GM10847 (cell line): ENCODE results near the gene KCND3.

Source experiments
- POLR2A ChIP-seq: IDR thresholded peaks from 2 replicates; pipeline ENCODE4 v1.6.1; 2011; ENCODE audit not compliant: insufficient read length; ENCODE audit errors: extremely low read depth

KCND3 gene

GRCh38 chr1:111755331-111756123 lies 233.9 kb downstream of the KCND3 start, which contains the start of gene DDX20:
DDX20 (plus strand) TSS chr1:111755901; CDS start chr1:111755925, 24 bp downstream.
- peak; percentile 85 for TF ChIP-seq POLR2A

- TF ChIP-seq POLR2A, result no peak
Observed at GRCh38 chr1:111754984-111755330, 234.5 kb downstream of the KCND3 start.

GRCh38 chr1:111751906-111752575 lies 237.4 kb downstream of the KCND3 start:
- no peak for TF ChIP-seq POLR2A

- TF ChIP-seq POLR2A, result no peak
Observed at GRCh38 chr1:111750856-111751255, 238.6 kb downstream of the KCND3 start.

GRCh38 chr1:111749628-111750027 lies 239.8 kb downstream of the KCND3 start:
- no peak for TF ChIP-seq POLR2A

DNA sequence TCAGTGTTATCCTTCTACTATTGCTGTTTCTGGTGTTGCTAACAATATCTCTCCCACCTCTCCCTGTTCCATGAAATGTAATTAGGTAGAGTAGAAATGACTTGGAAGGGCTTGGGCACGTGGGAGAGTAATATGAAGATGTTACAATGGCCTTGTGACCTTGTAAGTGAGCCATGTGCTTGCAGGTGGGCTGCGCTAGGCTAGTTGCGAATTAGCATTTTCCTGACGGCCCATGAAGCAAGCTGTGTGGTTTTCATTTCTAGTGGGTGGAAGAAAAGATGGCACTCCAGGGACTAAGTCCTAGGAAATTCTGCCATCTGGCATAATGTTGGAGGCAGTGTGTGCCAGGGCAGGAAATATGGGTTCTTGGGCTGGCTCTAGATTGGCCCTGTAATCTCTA lies 241.5 kb downstream of the KCND3 start:
- no peak for TF ChIP-seq POLR2A

GRCh38 chr1:111747282-111747734 lies 242.2 kb downstream of the KCND3 start:
- TF ChIP-seq POLR2A, result no peak

GRCh38 chr1:111746614-111746999 lies 242.9 kb downstream of the KCND3 start:
- TF ChIP-seq POLR2A, result no peak

DNA sequence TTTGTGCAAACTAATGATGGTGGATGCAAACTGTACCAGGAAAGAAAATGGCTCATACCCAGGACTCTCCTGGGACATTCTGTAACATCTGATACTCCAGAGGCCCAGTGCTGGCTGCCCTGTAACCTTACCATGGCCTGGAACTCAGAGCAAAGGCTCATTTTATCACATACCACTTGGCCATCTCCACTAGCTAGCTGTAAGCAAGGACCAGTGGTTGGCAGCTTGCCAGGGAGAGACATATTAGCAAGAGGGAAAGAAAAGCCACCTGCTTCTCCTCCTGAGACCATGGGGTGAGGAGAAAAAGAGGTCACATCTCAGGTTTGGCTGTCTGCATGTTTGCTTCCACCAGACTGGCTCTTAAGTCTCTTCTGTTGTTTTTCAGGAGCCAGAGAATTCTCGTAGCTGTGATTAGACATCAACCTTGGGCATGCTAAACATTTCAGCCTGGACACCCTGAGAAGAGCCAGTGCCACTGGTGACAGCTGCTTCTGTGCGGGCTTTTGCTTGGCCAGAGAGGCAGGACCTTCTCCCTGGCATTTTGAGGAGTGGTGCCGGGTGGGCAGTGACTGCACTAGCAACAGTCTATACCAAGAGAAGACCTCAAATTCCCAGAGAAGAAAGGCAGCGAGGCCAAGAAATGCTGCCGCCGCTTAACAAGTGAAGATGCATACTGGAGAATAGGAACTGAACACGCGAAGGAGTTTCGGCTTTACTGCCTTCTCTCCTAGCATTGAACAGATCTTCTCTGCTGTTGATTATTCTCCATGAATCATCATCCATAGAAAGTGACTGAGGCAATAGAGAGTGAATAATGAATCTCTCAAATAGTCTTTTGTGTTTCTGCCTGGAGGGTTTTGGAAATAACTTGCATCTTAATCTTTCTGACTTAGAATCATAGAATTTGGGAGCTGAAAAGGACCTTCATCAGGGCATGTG lies 243.5 kb downstream of the KCND3 start:
- TF ChIP-seq POLR2A, result no peak

DNA sequence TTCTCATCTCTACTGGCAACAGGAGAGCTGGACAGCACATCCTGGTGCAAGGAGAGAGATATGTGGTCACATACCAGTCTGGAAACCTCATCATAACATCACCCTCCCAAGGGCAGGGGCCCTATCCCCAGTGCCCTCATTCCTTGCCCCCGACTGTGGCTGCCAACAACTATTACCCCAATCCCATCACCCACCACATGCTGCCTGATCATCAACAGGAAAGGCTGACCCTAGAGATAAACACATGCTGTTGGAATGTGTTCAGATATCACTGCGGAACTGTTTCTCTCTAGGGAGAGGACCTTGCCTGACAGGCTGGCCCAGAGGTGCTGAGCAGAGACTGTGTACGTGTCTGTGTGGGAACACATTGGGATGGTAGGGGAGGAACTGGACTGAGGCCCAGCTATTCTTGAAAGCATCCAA lies 245.8 kb downstream of the KCND3 start:
- no peak for TF ChIP-seq POLR2A

DNA sequence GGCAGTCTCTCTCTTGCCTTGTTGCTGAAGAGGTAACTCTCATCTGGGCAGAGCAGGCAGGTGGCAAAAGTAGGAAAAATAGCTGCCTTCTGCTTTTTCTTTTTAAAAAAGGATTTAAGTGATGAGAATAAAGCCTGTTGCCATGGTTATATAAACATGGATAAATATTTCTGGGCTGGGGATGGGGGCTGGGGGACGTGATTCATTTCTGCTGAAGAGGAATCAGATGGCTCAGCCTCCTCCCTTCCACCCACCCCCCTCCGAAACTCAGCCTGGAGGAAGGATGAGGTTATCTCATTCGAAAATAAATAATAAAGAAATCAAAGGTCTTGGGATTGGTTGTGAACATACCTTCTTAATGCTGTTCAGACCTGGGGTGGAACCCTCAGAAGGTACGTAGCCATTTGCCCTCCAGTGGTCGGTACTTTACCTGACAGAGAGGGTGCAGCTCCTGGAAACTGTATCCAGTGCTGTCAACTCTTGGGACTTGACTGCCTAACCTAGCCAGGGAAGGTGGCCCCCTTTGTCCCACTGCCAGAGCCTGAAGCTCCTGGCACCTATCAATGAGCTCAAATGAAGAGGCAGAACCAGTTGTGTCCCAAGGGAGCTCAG lies 246.4 kb downstream of the KCND3 start:
- TF ChIP-seq POLR2A, result no peak

DNA sequence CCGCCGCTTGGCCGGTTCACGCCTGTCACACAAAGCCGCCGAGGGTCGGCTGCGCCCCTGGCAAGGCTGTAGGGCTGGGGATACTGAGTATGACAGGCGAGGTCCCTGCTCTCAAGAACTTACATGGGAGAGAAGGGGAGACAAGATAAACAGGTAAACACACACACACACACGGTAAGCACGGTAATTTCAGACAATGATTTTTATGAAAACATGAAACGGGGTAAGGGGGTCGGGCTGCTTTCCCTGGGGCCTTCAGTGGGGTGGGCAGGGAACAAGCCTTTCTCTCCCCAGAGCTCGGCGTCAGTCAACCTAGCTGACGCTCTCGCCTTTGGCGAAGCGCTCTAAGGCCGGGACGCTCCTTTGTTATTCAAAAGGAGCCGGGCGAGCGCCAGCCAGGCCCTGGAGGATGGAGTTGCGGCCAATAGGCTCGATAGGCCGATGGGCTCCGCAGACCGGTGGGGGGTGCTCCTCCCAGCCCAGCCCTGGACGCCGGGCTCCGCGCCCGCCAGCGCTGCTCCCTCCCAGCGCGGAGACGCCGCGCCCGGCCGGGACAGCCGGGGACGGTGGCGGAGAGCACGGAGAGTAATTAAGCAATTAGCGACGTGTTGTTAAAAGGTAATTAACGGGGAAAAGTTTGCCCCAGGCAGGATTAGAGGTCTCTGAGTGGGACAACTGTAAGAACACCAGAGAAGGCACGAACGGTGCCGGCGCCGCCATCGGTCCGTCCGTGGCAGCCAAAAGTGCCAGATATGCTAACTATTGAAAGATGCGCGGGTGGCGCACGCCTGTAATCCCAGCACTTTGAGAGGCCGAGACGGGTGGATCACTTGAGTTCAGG lies 249.3 kb downstream of the KCND3 start:
- no peak for TF ChIP-seq POLR2A

DNA sequence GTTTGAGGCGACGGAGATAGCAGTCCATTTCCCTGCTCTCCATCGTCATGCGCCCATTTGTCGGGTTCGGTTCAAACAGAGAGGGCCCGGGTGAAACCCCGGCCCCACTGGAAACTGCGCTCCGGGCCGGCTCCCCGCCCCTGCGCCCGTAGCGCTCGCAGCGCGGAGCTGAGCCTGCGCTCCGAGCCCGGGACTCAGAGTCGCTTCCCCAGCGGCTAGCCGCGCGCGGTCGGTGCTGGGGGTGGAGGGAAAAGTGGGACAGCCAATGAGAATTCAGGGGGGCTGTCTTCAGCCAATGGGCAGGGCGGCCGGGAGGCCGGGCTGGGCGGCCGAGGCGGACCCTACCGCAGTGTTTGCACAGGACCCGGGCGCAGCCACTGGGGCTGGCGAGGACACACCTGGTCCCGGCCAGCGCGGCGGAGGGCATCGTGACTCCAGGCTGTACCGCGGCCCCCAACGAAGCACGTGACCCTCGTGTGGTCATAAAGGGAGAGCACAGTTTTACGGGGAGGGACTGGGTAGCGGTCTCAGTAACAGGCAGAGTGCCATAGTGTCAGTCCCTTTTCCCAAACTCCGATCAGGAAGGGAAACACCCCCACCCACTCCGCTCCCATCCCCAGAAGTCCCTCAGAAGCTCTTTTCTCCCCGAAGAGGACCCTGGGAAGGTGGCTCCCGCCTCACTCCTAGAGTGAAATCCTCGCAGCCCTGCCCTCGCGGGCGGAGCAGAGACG lies 250.1 kb downstream of the KCND3 start, which contains the start of gene INKA2:
Gene INKA2, minus strand, starts transcription at position 202 of the 731 bp plus-strand sequence. Its CDS starts 153 bp downstream, at position 49.
- TF ChIP-seq POLR2A, result peak; percentile 50
